WI38 (cell line): ENCODE results near the gene SLC39A11.

Source experiments
- H3K4me3 ChIP-seq: 2 replicates; pipeline ENCODE4 v1.5.1; 2011; ENCODE audit warnings: low read depth, mild to moderate bottlenecking, control low read depth, low read length
- CTCF ChIP-seq: IDR thresholded peaks from 2 replicates; pipeline ENCODE4 v1.5.1; 2012; ENCODE audit warnings: low read depth, mild to moderate bottlenecking, control low read depth, low read length

The SLC39A11 gene

GRCh38 chr17:72955391-72956140 lies 136.9 kb downstream of the SLC39A11 start:
- no peak overlapping the region for H3K4me3 ChIP-seq
- TF ChIP-seq CTCF = no peak

GRCh38 chr17:72954579-72954978 lies 137.9 kb downstream of the SLC39A11 start:
- no peak for TF ChIP-seq CTCF
- no peak overlapping the region for H3K4me3 ChIP-seq

GRCh38 chr17:72953621-72954020 lies 138.9 kb downstream of the SLC39A11 start:
- TF ChIP-seq CTCF = no peak

GRCh38 chr17:72952641-72953315 lies 139.7 kb downstream of the SLC39A11 start:
- TF ChIP-seq CTCF = no peak

More at GRCh38 chr17:72953621-72954020, 138.9 kb downstream of the SLC39A11 start:
- H3K4me3 ChIP-seq = no peak overlapping the region

GRCh38 chr17:72952220-72952619 lies 140.3 kb downstream of the SLC39A11 start:
- TF ChIP-seq CTCF = no peak
- no peak overlapping the region for H3K4me3 ChIP-seq

More at GRCh38 chr17:72952641-72953315, 139.7 kb downstream of the SLC39A11 start:
- H3K4me3 ChIP-seq = no peak overlapping the region

- TF ChIP-seq CTCF = no peak
- no peak overlapping the region for H3K4me3 ChIP-seq
Measured at GRCh38 chr17:72950242-72950931, 142.1 kb downstream of the SLC39A11 start.

- TF ChIP-seq CTCF = no peak
- H3K4me3 ChIP-seq = no peak overlapping the region
Measured at GRCh38 chr17:72948115-72948514, 144.4 kb downstream of the SLC39A11 start.
